Pancreas (tissue), 10 donors: ENCODE data around the gene HSP90AA1. TPM values are rescaled to one million over a fixed set of nuclear protein-coding genes. Genes with fewer than 3 reads are reported as not detected.
"Not testable (repeated sequence)": the region's sequence is repeated elsewhere in the genome, so short reads cannot be mapped to it uniquely, and the experiment has no call there.

ENCODE experiments used
- ATAC-seq, 4 donors: fragments of 200-7000 bp; cut with Tn5 transposase; one replicate each; pipeline versions ENCODE4 v1.8.0 to v1.9.1; 2020; ENCODE audit warnings: mild to moderate bottlenecking in 4 of 4, moderate library complexity in 4 of 4
- DNase-seq, 6 donors: peaks; one replicate each; pipeline ENCODE4 v3.0.0-alpha.2; 2020
- FAIRE-seq: peaks from 2 replicates; lab custom pipeline; 2012; peaks lifted over from hg19 to GRCh38; lab: Jason Lieb, UNC
- H3K27ac ChIP-seq, 4 donors: fragments of 200-600 bp; sonication (generic); 1 replicate in 3 of 4; 2 replicates in 1 of 4; pipeline versions ENCODE4 v1.5.0 to v1.8.0; 2020
- H3K27me3 ChIP-seq, 4 donors: fragments of 200-600 bp; one replicate each; pipeline ENCODE4 v1.8.0; 2021
- H3K36me3 ChIP-seq, 3 donors: fragments of 200-600 bp; sonication (generic) in 1 of 3; one replicate each; pipeline versions ENCODE4 v1.5.0 to v1.8.0; 2020 to 2021
- H3K4me1 ChIP-seq, 3 donors: fragments of 200-600 bp; one replicate each; pipeline ENCODE4 v1.8.0; 2021
- H3K4me3 ChIP-seq, 4 donors: fragments of 200-600 bp; sonication (generic) in 2 of 4; one replicate each; pipeline versions ENCODE4 v1.5.0 to v1.8.0; 2020 to 2021
- H3K9me3 ChIP-seq, 4 donors: fragments of 200-600 bp; one replicate each; pipeline ENCODE4 v1.8.0; 2021
- WGBS, 2 donors: extraction: QIAGEN DNeasy Blood & Tissue Kit; methylation state at CpG; one replicate each; pipeline ENCODE4 v1.1.7; 2013; 5-methylcytosine and 5-hydroxymethylcytosine counted together
- intact Hi-C, 3 donors: fragments of 100-400 bp; cut with DNase I; formaldehyde crosslinking; loops; one replicate each; pipeline versions ENCODE4 v1.11.1 to v1.14.2; 2022
- polyA plus RNA-seq, 2 donors: library from polyadenylated mRNA; stranded (reverse); fragments of 200-250 nt; gene quantifications; one replicate each; pipeline ENCODE4 v1.2.3, GENCODE V29; 2013
- total RNA-seq, 6 donors: library from RNA; stranded (reverse); fragmentation: NEBNext Ultra II Directional in 4 of 6; extraction: Animal tissue kit (Norgen Biotek cat#: 25700) in 4 of 6; gene quantifications; one replicate each; pipeline versions ENCODE4 v1.2.1 to v1.2.4, GENCODE V29; 2021 to 2023
- TF ChIP-seq, protein P1 (sequence below), 4 donors: fragments of 200-600 bp; sonication (generic) in 3 of 4; IDR thresholded peaks; one replicate each; pipeline versions ENCODE4 v1.5.0 to v1.8.0; 2021; ENCODE audit warnings: antibody characterized with exemption in 4 of 4
- donor health status: healthy with polysubstance abuse.
- donor health status: DM: no; HTN: no; CAD: no; lungs with moderate emphysema.
- donor health status: DM: no; HTN: no; CAD: no.
- donor health status: control.
- donor health status: control.
- donor health status: Bipolar disorder and iron deficiency.
- donor health status: DM: yes; HTN: yes; CAD: no.
- donor health status: DM: no; HTN: no; CAD: no.
- donor health status: DM: no; HTN: no; CAD: no.
- donor health status: DM: yes; HTN: yes; CAD: no.

HSP90AA1 gene
- total and polyA plus RNA-seq, 8 donors, result 106 to 393 (median 136) TPM

DNA sequence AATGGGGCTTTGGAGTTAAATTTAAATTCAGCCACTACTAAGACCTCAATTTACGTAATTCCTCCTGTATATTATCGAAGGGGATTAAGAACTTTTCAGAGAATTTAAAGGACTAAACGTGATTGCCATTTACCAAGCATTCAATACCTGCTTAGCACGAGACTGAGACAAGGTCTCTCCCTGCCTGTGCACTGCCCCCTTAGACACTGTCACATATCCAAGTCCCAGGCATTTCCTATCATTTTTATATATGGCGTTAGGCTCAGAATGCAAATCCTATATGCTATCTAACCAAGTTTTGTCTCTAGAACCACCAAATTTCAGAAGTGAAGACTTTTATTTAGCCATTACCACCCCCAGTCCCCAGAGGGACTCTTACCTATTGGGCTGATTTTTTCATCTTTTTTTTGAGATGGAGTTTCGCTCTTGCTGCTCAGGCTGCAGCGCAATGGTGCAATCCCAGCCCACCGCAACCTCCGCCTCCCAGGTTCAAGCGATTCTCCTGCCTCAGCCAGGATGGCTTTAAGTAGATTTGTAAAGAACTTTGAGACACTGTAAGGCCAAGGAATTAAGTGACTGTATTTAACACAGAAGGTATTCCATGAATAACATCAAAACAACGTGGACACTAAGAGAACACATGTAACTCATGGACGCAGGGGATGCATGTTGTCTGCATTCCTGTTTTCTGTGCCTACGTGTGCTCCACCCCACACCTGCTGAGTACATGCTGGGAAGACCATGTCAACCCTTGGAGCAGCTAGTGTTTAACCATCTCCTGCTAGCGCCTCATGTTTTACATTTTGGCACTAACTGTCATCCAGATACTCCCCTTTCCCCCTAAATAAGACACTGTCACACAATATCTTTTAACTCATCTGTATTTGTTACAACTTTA lies 6.4 kb downstream of the HSP90AA1 start:
- H3K27ac ChIP-seq, result no peak overlapping the region
- no peak overlapping the region for H3K4me3 ChIP-seq
- DNase-seq, result no peak
- H3K4me1 ChIP-seq, result peaks cover 28 to 47% (median 35%) of the 10 kb centered on the region in 3 donors
- WGBS, 2 donors, result 79 to 80% methylated on average over 14 of the region's 14 CpGs
- no peaks in the 10 kb centered on the region for H3K27me3 ChIP-seq
- TF ChIP-seq, protein P1, sequence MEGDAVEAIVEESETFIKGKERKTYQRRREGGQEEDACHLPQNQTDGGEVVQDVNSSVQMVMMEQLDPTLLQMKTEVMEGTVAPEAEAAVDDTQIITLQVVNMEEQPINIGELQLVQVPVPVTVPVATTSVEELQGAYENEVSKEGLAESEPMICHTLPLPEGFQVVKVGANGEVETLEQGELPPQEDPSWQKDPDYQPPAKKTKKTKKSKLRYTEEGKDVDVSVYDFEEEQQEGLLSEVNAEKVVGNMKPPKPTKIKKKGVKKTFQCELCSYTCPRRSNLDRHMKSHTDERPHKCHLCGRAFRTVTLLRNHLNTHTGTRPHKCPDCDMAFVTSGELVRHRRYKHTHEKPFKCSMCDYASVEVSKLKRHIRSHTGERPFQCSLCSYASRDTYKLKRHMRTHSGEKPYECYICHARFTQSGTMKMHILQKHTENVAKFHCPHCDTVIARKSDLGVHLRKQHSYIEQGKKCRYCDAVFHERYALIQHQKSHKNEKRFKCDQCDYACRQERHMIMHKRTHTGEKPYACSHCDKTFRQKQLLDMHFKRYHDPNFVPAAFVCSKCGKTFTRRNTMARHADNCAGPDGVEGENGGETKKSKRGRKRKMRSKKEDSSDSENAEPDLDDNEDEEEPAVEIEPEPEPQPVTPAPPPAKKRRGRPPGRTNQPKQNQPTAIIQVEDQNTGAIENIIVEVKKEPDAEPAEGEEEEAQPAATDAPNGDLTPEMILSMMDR (IDR thresholded peaks at IDR 0.05), result no peak
- no peak for FAIRE-seq
- H3K36me3 ChIP-seq, result peaks cover 16 to 59% (median 47%) of the 10 kb centered on the region in 3 donors
- intact Hi-C loops, result loop anchor here in 1 of 3 donors (10.0 kb wide), 1 partner anchor 116 kb away; the partner anchor contains the start of gene DYNC1H1
- no peak for ATAC-seq
- no peaks in the 10 kb centered on the region for H3K9me3 ChIP-seq

DNA sequence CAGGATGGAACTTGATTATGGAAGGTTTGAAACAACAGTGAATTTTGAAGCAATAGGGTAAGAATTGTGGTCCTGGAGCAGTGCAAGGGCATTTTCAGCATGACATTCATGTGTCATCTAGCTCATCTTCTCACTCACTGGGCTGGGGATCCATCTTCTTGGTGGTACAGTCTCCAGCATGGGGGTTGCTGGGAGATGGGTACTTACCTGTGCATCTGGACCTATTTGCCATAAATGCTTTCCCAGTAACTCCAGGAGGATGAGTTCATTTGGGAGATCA lies 7.2 kb downstream of the HSP90AA1 start:
- intact Hi-C loops, result no loop called here
- peaks cover 16 to 51% (median 39%) of the 10 kb centered on the region in 3 donors for H3K36me3 ChIP-seq

DNA sequence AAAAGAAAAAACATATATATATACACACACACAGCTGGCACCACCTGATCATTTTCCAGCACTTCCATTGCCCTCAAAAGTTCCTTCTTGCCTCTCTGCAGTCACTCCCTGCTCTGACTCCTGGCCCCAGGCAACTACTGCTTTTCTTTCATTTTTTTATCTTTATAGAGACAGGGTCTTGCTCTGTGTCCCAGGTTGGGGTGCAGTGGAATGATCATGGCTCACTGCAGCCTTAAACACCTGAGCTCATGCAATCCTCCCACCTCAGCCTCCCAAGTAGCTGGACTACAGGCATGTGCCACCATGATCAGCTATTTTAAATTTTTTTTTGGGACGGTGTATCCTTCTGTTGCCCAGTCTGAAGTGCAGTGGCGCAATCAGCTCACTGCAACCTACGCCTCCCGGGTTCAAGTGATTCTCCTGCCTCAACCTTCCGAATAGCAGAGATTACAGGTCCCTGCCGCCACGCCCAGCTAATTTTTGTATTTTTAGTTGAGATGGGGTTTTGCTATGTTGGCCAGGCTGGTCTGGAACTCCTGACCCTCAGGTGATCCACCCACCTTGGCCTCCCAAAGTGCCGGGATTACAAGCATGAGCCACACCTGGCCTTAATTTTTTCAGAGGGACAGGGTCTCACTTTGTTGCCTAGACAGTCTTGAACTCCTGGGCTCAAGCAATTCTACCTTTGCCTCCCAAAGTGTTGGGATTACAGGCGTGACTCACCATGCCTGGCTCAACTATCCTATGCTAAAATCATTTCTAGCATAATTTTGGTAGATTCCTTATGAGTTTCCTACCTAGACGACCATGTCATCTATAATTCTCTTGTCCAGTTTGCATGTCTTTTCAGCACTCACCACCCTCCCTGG lies 7.8 kb downstream of the HSP90AA1 start:
- ATAC-seq, result no peak
- TF ChIP-seq, protein P1 (IDR thresholded peaks at IDR 0.05), result no peak
- FAIRE-seq, result no peak
- H3K4me1 ChIP-seq, result peaks cover 17 to 33% (median 22%) of the 10 kb centered on the region in 3 donors
- H3K4me3 ChIP-seq, result no peak overlapping the region
- H3K36me3 ChIP-seq, result peaks cover 16 to 46% (median 34%) of the 10 kb centered on the region in 3 donors
- intact Hi-C loops, result no loop called here
- DNase-seq, result no peak
- H3K27me3 ChIP-seq, result no peaks in the 10 kb centered on the region
- no peaks in the 10 kb centered on the region for H3K9me3 ChIP-seq
- no peak overlapping the region for H3K27ac ChIP-seq
- WGBS, 2 donors, result 95 to 96% methylated on average over 10 of the region's 10 CpGs

More for the DNA sequence above, 7.2 kb downstream of the HSP90AA1 start:
- TF ChIP-seq, protein P1 (IDR thresholded peaks at IDR 0.05), result no peak
- H3K4me1 ChIP-seq, result peaks cover 20 to 39% (median 28%) of the 10 kb centered on the region in 3 donors
- H3K27me3 ChIP-seq, result no peaks in the 10 kb centered on the region
- no peak overlapping the region for H3K4me3 ChIP-seq
- DNase-seq (no peak), FAIRE-seq (no peak), ATAC-seq (no peak)
- H3K27ac ChIP-seq, result no peak overlapping the region
- no peaks in the 10 kb centered on the region for H3K9me3 ChIP-seq

DNA sequence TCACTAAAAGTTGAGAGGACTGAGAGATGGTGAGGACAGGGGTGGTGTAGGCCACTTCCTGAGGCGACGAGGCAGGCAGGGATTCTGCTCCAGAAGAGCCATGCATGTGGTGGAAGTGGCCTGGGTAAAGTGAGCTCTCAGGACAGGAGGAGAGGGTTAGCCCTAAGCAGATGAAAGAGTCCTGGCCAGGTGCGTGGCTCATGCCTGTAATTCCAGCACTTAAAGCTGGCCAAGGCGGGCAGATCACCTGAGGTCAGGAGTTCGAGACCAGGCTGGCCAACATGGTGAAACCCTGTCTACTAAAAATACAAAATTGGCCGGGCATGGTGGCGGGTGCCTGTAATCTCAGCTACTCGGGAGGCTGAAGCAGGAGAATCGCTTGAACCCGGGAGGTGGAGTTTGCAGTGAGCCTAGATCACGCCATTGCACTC lies 8.5 kb downstream of the HSP90AA1 start:
- peaks cover 10 to 26% (median 16%) of the 10 kb centered on the region in 3 donors for H3K4me1 ChIP-seq
- H3K4me3 ChIP-seq, H3K27me3 ChIP-seq, ATAC-seq, FAIRE-seq, intact Hi-C loops, H3K9me3 ChIP-seq, DNase-seq, H3K27ac ChIP-seq: not testable (repeated sequence)
- 95 to 96% methylated on average over 11 of the region's 11 CpGs for WGBS, 2 donors
- peaks cover 16 to 39% (median 28%) of the 10 kb centered on the region in 3 donors for H3K36me3 ChIP-seq

DNA sequence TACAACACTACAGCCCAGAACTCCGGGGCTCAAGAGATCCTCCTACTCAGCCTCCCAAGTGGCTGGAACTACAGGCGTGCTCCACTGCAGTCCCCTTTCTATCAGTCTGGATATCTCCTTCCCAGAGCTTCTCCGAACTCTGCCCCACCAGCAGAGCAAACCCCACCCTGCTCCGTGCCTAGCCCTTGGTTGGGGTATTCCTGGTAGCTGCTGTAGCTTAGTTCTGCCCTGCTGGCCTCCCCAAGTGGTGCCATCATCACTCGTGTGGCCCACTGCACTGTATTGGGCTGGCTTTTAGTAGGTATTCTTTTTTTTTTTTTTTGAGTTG lies 9.5 kb downstream of the HSP90AA1 start:
- DNase-seq, result no peak
- intact Hi-C loops, result no loop called here
- ATAC-seq, result peak in 1 of 4 donors; percentile 20
- no peak for FAIRE-seq
- H3K36me3 ChIP-seq, result peaks cover 16 to 28% (median 18%) of the 10 kb centered on the region in 3 donors
- H3K27me3 ChIP-seq, result no peaks in the 10 kb centered on the region
- no peak overlapping the region for H3K27ac ChIP-seq
- no peak overlapping the region for H3K4me3 ChIP-seq
- 93% methylated on average over 5 of the region's 5 CpGs for WGBS, 2 donors
- H3K4me1 ChIP-seq, result peaks cover under 1 to 16% (median 5%) of the 10 kb centered on the region in 3 donors
- TF ChIP-seq, protein P1 (IDR thresholded peaks at IDR 0.05), result no peak
- H3K9me3 ChIP-seq, result no peaks in the 10 kb centered on the region
